SK-N-MC (cell line): ENCODE data around the gene LIN52.

Experiments used
- EZH2 ChIP-seq: fragments of 200-600 bp; sonication (generic); IDR thresholded peaks from one replicate; pipeline ENCODE4 v1.6.1; 2017; ENCODE audit warnings: antibody characterized with exemption
- FOXP2 ChIP-seq: optimal IDR thresholded peaks from 2 replicates; pipeline ENCODE3; 2011; ENCODE audit warnings: mild to moderate bottlenecking, moderate library complexity; ENCODE audit not compliant: insufficient read depth; ENCODE audit errors: extremely low read length, control extremely low read depth
- POLR2AphosphoS5 ChIP-seq: IDR thresholded peaks from 2 replicates; pipeline ENCODE4 v1.6.1; 2012; ENCODE audit warnings: mild to moderate bottlenecking, low read depth, low read length, borderline replicate concordance

DNA sequence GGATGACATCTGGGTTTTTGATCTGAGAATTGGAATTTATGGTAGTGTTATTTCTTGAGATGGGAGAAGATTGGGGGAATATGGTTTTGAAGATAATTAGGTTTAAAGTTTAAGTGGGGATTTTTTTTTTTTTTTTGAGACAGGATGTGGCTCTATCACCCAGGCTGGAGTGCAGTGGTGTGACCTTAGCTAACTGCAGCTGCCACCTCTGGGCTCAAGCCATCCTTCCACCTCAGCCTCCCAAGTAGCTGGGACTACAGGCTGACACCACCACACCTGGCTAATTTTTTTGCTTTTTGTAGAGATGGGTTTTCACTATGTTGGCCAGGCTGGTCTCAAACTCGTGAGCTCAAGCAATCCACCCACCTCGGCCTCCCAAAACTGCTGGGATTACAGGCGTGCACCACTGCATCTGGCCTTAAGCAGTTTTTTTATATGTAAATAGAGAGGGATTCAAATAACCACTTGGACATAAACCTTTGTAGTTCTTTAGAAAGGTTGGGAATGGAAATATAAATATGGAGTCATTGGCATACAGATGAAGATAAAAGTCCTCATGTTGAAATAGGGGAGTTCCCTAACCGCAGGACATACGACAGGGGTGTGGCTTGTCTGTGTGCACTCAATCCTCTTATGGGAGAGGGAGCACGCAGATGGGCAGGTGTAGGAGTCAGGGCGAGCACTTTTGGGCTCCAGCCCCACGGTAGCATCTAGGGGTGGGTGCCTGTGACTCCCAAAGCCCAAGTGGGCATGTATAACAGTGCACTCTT is 4.7 kb downstream of the LIN52 start:
- TF ChIP-seq EZH2 (no peak), FOXP2 (no peak), POLR2AphosphoS5 (no peak)
